ENCODE measurements around the gene XPNPEP2. TPM values are rescaled to one million over a fixed set of nuclear protein-coding genes. Genes with fewer than 3 reads are reported as not detected.
A peak's percentile ranks its signal among the peaks of the same experiment; 100 is the strongest.

Gene XPNPEP2
- total RNA-seq, 4 donors from 2014 or later, result 3.2 to 52.0 (median 34.1) TPM

DNA sequence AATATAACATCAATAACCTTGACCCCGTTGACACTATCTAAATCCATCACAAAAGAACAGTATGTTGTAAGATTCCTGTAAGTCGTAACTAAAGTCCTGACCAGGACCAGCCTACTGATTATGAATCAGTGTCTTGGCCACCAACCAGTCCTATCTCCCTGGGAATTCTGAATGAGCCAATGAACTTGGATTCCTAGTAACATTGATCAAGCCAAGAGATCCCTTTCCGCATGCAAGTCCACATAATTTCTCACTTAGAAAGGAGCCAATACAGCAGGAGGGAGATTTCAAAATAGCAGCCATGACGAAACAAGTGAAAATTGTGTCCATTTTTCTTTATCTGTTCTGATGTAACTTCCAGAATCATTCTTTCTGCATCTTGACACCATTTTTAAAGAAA lies 9.5 kb downstream of the XPNPEP2 start:
- peak in 1 of 3 donors; percentile 8 for TF ChIP-seq POLR2AphosphoS5 (IDR thresholded peaks at IDR 0.05)
- TF ChIP-seq, protein P1, sequence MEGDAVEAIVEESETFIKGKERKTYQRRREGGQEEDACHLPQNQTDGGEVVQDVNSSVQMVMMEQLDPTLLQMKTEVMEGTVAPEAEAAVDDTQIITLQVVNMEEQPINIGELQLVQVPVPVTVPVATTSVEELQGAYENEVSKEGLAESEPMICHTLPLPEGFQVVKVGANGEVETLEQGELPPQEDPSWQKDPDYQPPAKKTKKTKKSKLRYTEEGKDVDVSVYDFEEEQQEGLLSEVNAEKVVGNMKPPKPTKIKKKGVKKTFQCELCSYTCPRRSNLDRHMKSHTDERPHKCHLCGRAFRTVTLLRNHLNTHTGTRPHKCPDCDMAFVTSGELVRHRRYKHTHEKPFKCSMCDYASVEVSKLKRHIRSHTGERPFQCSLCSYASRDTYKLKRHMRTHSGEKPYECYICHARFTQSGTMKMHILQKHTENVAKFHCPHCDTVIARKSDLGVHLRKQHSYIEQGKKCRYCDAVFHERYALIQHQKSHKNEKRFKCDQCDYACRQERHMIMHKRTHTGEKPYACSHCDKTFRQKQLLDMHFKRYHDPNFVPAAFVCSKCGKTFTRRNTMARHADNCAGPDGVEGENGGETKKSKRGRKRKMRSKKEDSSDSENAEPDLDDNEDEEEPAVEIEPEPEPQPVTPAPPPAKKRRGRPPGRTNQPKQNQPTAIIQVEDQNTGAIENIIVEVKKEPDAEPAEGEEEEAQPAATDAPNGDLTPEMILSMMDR (IDR thresholded peaks at IDR 0.05), result no peak
- Histone ChIP-seq H3K27ac (peak overlapping the region in 1 of 4 donors; percentile 30), H3K36me3 (no peaks in the 10 kb centered on the region), H3K9me3 (no peaks in the 10 kb centered on the region), H3K4me1 (no peaks in the 10 kb centered on the region), H3K4me3 (no peak overlapping the region), H3K27me3 (no peaks in the 10 kb centered on the region)
- no peak for DNase-seq
- WGBS, 2 donors (ENCODE audit: low coverage in 1 of 2), result 73 to 100% methylated on average over 1 to 4 of the region's 4 CpGs
- intact Hi-C loops (cut with DNase I; ENCODE audit: low total_unique reads), result no loop called here
- in situ Hi-C loops (cut with MboI; ENCODE audit: low pct_ligation_motif_present in 1 of 4, low pct_unique_long_range_greater_than_20kb in 1 of 4, low sequenced_read_pairs in 3 of 4), result no loop called here

DNA sequence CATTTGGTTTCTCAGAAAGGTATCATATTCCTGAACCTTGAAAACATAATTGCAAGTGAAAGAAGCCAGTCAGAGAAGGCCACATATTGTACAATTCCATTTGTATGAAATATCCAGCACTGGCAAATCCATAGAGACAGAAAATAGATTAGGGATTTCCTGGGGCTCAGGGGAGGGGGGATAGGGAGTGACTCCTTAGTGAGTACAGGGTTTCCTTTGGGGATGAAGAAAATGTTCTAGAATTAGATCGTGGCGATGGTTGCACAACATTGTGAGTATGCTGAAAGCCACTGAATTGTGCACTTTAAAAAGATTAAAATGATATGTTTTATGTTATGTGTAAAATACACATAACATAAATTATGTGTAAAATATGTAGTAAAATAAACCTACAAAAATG lies 10.3 kb downstream of the XPNPEP2 start:
- Histone ChIP-seq H3K27ac (peak overlapping the region in 1 of 4 donors; percentile 30), H3K4me3 (no peak overlapping the region), H3K4me1 (no peaks in the 10 kb centered on the region), H3K36me3 (no peaks in the 10 kb centered on the region), H3K9me3 (no peaks in the 10 kb centered on the region), H3K27me3 (no peaks in the 10 kb centered on the region)
- TF ChIP-seq EP300 (IDR thresholded peaks at IDR 0.05; ENCODE audit: low read depth), result no peak
- TF ChIP-seq POLR2A (IDR thresholded peaks at IDR 0.05), result no peak
- TF ChIP-seq, protein P1 (IDR thresholded peaks at IDR 0.05), result no peak
- TF ChIP-seq POLR2AphosphoS5 (IDR thresholded peaks at IDR 0.05), result no peak
- 63% methylated on average over 2 of the region's 2 CpGs; no CpG with 5 or more reads in 1 of the 2 donors for WGBS, 2 donors (ENCODE audit: low coverage in 1 of 2)
- intact Hi-C loops (cut with DNase I; ENCODE audit: low total_unique reads), result no loop called here
- in situ Hi-C loops (cut with MboI; ENCODE audit: low pct_ligation_motif_present in 1 of 4, low pct_unique_long_range_greater_than_20kb in 1 of 4, low sequenced_read_pairs in 3 of 4), result no loop called here
- DNase-seq, result no peak

DNA sequence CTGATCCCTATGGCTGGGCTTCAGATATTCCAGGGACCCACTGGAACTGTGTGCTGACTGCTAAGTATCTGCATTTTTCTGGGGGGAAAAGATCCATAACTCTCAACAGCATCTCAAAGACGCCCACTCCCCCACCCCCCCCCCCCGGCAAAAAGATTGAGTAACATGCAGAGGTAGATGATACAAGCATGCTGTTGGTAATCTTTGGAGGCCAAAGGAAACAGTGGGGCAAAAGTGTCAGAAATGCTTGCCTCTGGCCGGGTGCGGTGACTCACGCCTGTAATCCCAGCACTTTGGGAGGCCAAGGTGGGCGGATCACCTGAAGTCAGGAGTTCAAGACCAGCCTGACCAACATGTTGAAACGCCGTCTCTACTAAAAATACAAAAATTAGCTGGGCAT lies 12.2 kb downstream of the XPNPEP2 start:
- no peak for DNase-seq
- H3K27me3 ChIP-seq, result no peaks in the 10 kb centered on the region
- TF ChIP-seq POLR2A (IDR thresholded peaks at IDR 0.05) (no peak), EP300 (IDR thresholded peaks at IDR 0.05; ENCODE audit: low read depth) (no peak), POLR2AphosphoS5 (IDR thresholded peaks at IDR 0.05) (no peak)
- TF ChIP-seq, protein P1 (IDR thresholded peaks at IDR 0.05), result no peak
- no peaks in the 10 kb centered on the region for H3K36me3 ChIP-seq
- intact Hi-C loops (cut with DNase I; ENCODE audit: low total_unique reads) (no loop called here), in situ Hi-C loops (cut with MboI; ENCODE audit: low pct_ligation_motif_present in 1 of 4, low pct_unique_long_range_greater_than_20kb in 1 of 4, low sequenced_read_pairs in 3 of 4) (no loop called here)
- no peaks in the 10 kb centered on the region for H3K4me1 ChIP-seq
- no peaks in the 10 kb centered on the region for H3K9me3 ChIP-seq
- 81% methylated on average over 7 of the region's 8 CpGs; no CpG with 5 or more reads in 1 of the 2 donors for WGBS, 2 donors (ENCODE audit: low coverage in 1 of 2)
- no peak overlapping the region for H3K27ac ChIP-seq
- H3K4me3 ChIP-seq, result no peak overlapping the region

DNA sequence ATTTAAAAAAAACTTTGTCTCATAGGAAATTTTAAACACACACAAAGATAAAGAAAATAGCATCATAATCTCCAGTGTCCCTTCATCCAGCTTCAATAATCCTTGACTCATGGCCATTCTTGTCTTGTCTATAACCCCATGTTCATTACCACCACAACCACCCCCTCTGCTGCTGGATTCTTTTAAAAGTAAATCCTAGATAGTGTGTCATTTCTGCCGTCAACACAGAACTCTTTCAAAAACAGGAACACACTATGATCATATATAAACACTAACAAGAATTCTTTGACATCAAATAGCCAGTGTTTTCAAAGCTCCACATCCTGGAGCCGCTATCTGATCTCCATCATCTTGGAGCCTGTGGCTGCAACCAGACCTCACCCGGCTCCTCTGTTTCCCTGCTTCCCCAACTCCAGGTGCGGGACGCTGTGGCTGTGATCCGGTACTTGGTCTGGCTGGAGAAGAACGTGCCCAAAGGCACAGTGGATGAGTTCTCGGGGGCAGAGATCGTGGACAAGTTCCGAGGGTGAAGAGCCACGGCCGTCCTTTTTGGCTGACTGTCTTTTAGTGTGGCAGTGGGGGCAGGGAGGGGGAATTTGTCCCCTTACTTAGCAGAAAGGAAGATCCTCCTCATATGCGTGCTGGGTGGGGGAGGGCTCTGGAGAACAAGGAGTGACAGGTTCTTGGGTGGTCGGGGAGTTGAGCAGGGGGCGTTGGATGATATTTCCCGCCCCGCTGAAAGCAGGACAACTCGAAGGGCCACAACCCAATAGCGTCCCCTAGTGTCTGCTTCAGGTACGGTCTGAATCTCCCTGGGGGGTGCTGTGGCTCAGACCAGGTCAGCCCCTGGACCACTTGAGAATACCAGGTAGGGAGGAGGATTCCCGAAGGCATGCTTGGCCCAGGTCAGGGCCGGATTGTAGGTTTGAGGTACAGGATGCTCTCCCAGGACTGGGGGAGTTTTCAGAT lies 15.6 kb downstream of the XPNPEP2 start:
- intact Hi-C loops (cut with DNase I; ENCODE audit: low total_unique reads), result no loop called here
- in situ Hi-C loops (cut with MboI; ENCODE audit: low pct_ligation_motif_present in 1 of 4, low pct_unique_long_range_greater_than_20kb in 1 of 4, low sequenced_read_pairs in 3 of 4), result no loop called here
- 64% methylated on average over 22 of the region's 22 CpGs; no CpG with 5 or more reads in 1 of the 2 donors for whole genome bisulfite sequencing, 2 donors (ENCODE audit: low coverage in 1 of 2)
- no peak for DNase-seq
- no peaks in the 10 kb centered on the region for H3K27me3 ChIP-seq
- no peak overlapping the region for H3K4me3 ChIP-seq
- no peaks in the 10 kb centered on the region for H3K9me3 ChIP-seq
- H3K36me3 ChIP-seq, result no peaks in the 10 kb centered on the region
- TF ChIP-seq POLR2AphosphoS5 (IDR thresholded peaks at IDR 0.05) (no peak), EP300 (IDR thresholded peaks at IDR 0.05; ENCODE audit: low read depth) (no peak)
- TF ChIP-seq, protein P1 (IDR thresholded peaks at IDR 0.05), result peak in 1 of 5 experiments; percentile 15
- no peak overlapping the region for H3K27ac ChIP-seq
- H3K4me1 ChIP-seq, result no peaks in the 10 kb centered on the region
